ENCODE measurements around the gene ATXN3. TPM values are rescaled to one million over a fixed set of nuclear protein-coding genes. Genes with fewer than 3 reads are reported as not detected.

ATXN3 gene
- polyA plus RNA-seq, 2 of the 4 experiments (the other 2 are of a cell fraction), result 23.8 to 41.8 TPM

DNA sequence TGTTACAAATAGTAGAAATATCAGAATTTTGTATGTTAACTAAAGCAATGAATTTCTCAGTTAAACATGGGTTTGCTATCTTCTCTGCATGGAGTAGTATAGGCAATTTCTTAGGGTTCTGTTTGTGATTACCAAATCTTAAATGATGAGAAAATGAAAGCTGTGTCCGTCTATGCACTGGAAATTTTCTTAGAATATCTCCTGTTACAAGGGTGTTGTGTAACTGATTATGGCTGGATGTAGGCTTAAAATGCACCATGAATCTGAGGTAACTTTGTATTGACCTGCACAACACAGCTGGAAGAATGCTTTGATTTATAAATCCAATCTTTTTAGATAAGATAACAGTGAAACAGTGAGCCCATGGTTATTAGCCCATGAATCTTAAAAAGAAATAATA lies 84.3 kb downstream of the ATXN3 start:
- no peak for ATAC-seq
- WGBS (ENCODE audit: missing lambda C conversion rate), result 85% methylated on average over 1 of the region's 1 CpG
- ChIA-PET CTCF (interaction anchor here (1.3 kb wide), 1 partner anchor 25 kb away, joined by 3 read pairs; no protein-coding TSS in a partner anchor), POLR2A (no interaction called here)
- TF ChIP-seq, protein P1, sequence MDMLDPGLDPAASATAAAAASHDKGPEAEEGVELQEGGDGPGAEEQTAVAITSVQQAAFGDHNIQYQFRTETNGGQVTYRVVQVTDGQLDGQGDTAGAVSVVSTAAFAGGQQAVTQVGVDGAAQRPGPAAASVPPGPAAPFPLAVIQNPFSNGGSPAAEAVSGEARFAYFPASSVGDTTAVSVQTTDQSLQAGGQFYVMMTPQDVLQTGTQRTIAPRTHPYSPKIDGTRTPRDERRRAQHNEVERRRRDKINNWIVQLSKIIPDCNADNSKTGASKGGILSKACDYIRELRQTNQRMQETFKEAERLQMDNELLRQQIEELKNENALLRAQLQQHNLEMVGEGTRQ (IDR thresholded peaks at IDR 0.05), result no peak
- TF ChIP-seq CHD4 (IDR thresholded peaks at IDR 0.05; ENCODE audit: borderline replicate concordance) (no peak), ESRRA (IDR thresholded peaks at IDR 0.05; ENCODE audit: borderline replicate concordance, low read length) (no peak), FOXS1 (CRISPR knock-in tag; IDR thresholded peaks at IDR 0.05) (no peak), EHF (CRISPR knock-in tag; IDR thresholded peaks at IDR 0.05) (no peak), RCOR1 (IDR thresholded peaks at IDR 0.05; ENCODE audit: low read depth, low read length) (no peak), HOXB13 (CRISPR knock-in tag; IDR thresholded peaks at IDR 0.05; ENCODE audit: low read depth) (no peak), BHLHE40 (IDR thresholded peaks at IDR 0.05; ENCODE audit: low read depth, low read length) (no peak)
- TF ChIP-seq, protein P2, sequence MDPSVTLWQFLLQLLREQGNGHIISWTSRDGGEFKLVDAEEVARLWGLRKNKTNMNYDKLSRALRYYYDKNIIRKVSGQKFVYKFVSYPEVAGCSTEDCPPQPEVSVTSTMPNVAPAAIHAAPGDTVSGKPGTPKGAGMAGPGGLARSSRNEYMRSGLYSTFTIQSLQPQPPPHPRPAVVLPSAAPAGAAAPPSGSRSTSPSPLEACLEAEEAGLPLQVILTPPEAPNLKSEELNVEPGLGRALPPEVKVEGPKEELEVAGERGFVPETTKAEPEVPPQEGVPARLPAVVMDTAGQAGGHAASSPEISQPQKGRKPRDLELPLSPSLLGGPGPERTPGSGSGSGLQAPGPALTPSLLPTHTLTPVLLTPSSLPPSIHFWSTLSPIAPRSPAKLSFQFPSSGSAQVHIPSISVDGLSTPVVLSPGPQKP (IDR thresholded peaks at IDR 0.05; ENCODE audit: low read depth, low read length), result no peak
- TF ChIP-seq, protein P3, sequence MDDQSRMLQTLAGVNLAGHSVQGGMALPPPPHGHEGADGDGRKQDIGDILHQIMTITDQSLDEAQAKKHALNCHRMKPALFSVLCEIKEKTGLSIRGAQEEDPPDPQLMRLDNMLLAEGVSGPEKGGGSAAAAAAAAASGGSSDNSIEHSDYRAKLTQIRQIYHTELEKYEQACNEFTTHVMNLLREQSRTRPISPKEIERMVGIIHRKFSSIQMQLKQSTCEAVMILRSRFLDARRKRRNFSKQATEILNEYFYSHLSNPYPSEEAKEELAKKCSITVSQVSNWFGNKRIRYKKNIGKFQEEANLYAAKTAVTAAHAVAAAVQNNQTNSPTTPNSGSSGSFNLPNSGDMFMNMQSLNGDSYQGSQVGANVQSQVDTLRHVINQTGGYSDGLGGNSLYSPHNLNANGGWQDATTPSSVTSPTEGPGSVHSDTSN (IDR thresholded peaks at IDR 0.05), result no peak
- no peak for DNase-seq (ENCODE audit: low read depth in 1 of 2, low spot score in 1 of 2)
- Histone ChIP-seq H3K4me3 (no peak overlapping the region), H3K4me2 (no peak overlapping the region), H3K27ac (no peak overlapping the region), H3K4me1 (0 out of 3 replicates have a peak, but pooled peaks cover 3% of the 10 kb centered on the region), H3K9me3 (no peaks in the 10 kb centered on the region)
- FAIRE-seq, result no peak

DNA sequence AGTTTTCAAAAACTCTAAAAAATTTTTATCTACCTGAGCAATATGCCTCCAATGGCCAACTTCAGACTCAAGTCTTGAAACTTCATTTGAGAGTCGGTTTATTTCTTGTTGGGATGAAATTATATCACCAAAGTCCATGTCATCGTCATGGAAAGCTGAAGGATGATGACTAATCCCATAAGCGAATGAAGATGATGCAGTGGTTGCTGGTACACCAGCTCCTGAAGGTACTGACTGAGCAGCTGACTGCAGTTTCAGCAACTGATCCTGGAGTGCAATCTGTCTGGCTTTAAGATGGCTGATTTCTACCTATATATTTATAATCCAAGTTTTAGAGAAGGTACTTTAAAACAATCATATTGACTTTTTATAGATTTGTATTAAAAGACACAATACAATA lies 84.9 kb downstream of the ATXN3 start:
- POLR2A ChIA-PET, result no interaction called here
- no peak overlapping the region for H3K27ac ChIP-seq
- 91% methylated on average over 3 of the region's 3 CpGs for WGBS (ENCODE audit: missing lambda C conversion rate)
- H3K9me3 ChIP-seq, result no peaks in the 10 kb centered on the region
- CTCF ChIA-PET, result interaction anchor here (0.6 kb wide), 2 partner anchors 24 to 113 kb away, joined by 3 to 4 read pairs; no protein-coding TSS in a partner anchor
- 0 out of 3 replicates have a peak, but pooled peaks cover 3% of the 10 kb centered on the region for H3K4me1 ChIP-seq
- H3K4me3 ChIP-seq, result no peak overlapping the region
- no peak for DNase-seq (ENCODE audit: low read depth in 1 of 2, low spot score in 1 of 2)
- TF ChIP-seq NFE2L2 (conservative IDR thresholded peaks at IDR 0.05; ENCODE audit: low read length) (no peak), CHD4 (IDR thresholded peaks at IDR 0.05; ENCODE audit: borderline replicate concordance) (no peak), CBX2 (IDR thresholded peaks at IDR 0.05; ENCODE audit: borderline replicate concordance, low read depth) (no peak), CEBPB (IDR thresholded peaks at IDR 0.05) (no peak), SREBF2 (IDR thresholded peaks at IDR 0.05) (no peak), EHF (CRISPR knock-in tag; IDR thresholded peaks at IDR 0.05) (no peak), FOSL2 (IDR thresholded peaks at IDR 0.05) (no peak), FOSL2 (CRISPR knock-in tag; IDR thresholded peaks at IDR 0.05) (no peak), FOSB (CRISPR knock-in tag; IDR thresholded peaks at IDR 0.05) (no peak), HOXB13 (CRISPR knock-in tag; IDR thresholded peaks at IDR 0.05; ENCODE audit: low read depth) (no peak), SMC3 (IDR thresholded peaks at IDR 0.05) (no peak), KDM5A (IDR thresholded peaks at IDR 0.05) (no peak)
- TF ChIP-seq, protein P4, sequence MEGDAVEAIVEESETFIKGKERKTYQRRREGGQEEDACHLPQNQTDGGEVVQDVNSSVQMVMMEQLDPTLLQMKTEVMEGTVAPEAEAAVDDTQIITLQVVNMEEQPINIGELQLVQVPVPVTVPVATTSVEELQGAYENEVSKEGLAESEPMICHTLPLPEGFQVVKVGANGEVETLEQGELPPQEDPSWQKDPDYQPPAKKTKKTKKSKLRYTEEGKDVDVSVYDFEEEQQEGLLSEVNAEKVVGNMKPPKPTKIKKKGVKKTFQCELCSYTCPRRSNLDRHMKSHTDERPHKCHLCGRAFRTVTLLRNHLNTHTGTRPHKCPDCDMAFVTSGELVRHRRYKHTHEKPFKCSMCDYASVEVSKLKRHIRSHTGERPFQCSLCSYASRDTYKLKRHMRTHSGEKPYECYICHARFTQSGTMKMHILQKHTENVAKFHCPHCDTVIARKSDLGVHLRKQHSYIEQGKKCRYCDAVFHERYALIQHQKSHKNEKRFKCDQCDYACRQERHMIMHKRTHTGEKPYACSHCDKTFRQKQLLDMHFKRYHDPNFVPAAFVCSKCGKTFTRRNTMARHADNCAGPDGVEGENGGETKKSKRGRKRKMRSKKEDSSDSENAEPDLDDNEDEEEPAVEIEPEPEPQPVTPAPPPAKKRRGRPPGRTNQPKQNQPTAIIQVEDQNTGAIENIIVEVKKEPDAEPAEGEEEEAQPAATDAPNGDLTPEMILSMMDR (IDR thresholded peaks at IDR 0.05), result no peak
- TF ChIP-seq, protein P5, sequence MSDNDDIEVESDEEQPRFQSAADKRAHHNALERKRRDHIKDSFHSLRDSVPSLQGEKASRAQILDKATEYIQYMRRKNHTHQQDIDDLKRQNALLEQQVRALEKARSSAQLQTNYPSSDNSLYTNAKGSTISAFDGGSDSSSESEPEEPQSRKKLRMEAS (IDR thresholded peaks at IDR 0.05), result no peak
- TF ChIP-seq, protein P6, sequence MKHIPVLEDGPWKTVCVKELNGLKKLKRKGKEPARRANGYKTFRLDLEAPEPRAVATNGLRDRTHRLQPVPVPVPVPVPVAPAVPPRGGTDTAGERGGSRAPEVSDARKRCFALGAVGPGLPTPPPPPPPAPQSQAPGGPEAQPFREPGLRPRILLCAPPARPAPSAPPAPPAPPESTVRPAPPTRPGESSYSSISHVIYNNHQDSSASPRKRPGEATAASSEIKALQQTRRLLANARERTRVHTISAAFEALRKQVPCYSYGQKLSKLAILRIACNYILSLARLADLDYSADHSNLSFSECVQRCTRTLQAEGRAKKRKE (CRISPR knock-in tag; IDR thresholded peaks at IDR 0.05; ENCODE audit: low read depth), result no peak
- TF ChIP-seq, protein P7, sequence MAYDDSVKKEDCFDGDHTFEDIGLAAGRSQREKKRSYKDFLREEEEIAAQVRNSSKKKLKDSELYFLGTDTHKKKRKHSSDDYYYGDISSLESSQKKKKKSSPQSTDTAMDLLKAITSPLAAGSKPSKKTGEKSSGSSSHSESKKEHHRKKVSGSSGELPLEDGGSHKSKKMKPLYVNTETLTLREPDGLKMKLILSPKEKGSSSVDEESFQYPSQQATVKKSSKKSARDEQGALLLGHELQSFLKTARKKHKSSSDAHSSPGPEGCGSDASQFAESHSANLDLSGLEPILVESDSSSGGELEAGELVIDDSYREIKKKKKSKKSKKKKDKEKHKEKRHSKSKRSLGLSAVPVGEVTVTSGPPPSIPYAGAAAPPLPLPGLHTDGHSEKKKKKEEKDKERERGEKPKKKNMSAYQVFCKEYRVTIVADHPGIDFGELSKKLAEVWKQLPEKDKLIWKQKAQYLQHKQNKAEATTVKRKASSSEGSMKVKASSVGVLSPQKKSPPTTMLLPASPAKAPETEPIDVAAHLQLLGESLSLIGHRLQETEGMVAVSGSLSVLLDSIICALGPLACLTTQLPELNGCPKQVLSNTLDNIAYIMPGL (CRISPR knock-in tag; IDR thresholded peaks at IDR 0.05; ENCODE audit: borderline replicate concordance), result no peak
- ATAC-seq, result no peak
- no peak overlapping the region for H3K4me2 ChIP-seq
- no peak for FAIRE-seq

Data from A549 (cell line).